ENCODE measurements around the gene NIPSNAP3A.

NIPSNAP3A gene

GRCh38 chr9:104774831-104775573, 27.5 kb downstream of the NIPSNAP3A start:
- DNase-seq, result no peak

GRCh38 chr9:104775574-104775936, 28.1 kb downstream of the NIPSNAP3A start:
- no peak for DNase-seq

GRCh38 chr9:104775976-104776375, 28.5 kb downstream of the NIPSNAP3A start:
- DNase-seq, result no peak

- DNase-seq, result no peak
Measured at GRCh38 chr9:104776797-104777196, 29.3 kb downstream of the NIPSNAP3A start.

GRCh38 chr9:104778802-104779201, 31.3 kb downstream of the NIPSNAP3A start:
- no peak for DNase-seq

GRCh38 chr9:104779334-104779733, 31.9 kb downstream of the NIPSNAP3A start:
- DNase-seq, result no peak

- DNase-seq, result no peak
Measured at GRCh38 chr9:104779946-104780535, 32.6 kb downstream of the NIPSNAP3A start.

- DNase-seq, result no peak
Measured at GRCh38 chr9:104780796-104781395, 33.4 kb downstream of the NIPSNAP3A start.

- DNase-seq, result no peak
Measured at GRCh38 chr9:104783588-104783987, 36.1 kb downstream of the NIPSNAP3A start.

GRCh38 chr9:104784098-104784497, 36.6 kb downstream of the NIPSNAP3A start:
- no peak for DNase-seq

GRCh38 chr9:104786293-104786692, 38.8 kb downstream of the NIPSNAP3A start:
- no peak for DNase-seq

- DNase-seq, result no peak
Measured at GRCh38 chr9:104787306-104788015, 40.0 kb downstream of the NIPSNAP3A start.

GRCh38 chr9:104788251-104788650, 40.8 kb downstream of the NIPSNAP3A start:
- no peak for DNase-seq

- DNase-seq, result no peak
Measured at GRCh38 chr9:104794070-104794469, 46.6 kb downstream of the NIPSNAP3A start.

GRCh38 chr9:104795082-104795481, 47.6 kb downstream of the NIPSNAP3A start:
- DNase-seq, result no peak

GRCh38 chr9:104795857-104796256, 48.4 kb downstream of the NIPSNAP3A start:
- DNase-seq, result no peak

GRCh38 chr9:104798209-104798995, 50.9 kb downstream of the NIPSNAP3A start:
- DNase-seq, result no peak

GRCh38 chr9:104800068-104800785, 52.7 kb downstream of the NIPSNAP3A start:
- no peak for DNase-seq

GRCh38 chr9:104802110-104802509, 54.6 kb downstream of the NIPSNAP3A start:
- DNase-seq, result no peak

GRCh38 chr9:104802906-104803305, 55.4 kb downstream of the NIPSNAP3A start:
- no peak for DNase-seq

- no peak for DNase-seq
Measured at GRCh38 chr9:104805441-104805840, 58.0 kb downstream of the NIPSNAP3A start.

- DNase-seq, result no peak
Measured at GRCh38 chr9:104808035-104808614, 60.6 kb downstream of the NIPSNAP3A start.
